Loucy (cell line): Measurements from ENCODE around the gene EIF4H.
"Not testable (repeated sequence)": the region's sequence is repeated elsewhere in the genome, so short reads cannot be mapped to it uniquely, and the experiment has no call there.

Experiments
- EZH2phosphoT487 ChIP-seq: fragments of 200-600 bp; IDR thresholded peaks from 2 replicates; pipeline ENCODE4 v1.6.1; 2018; ENCODE audit warnings: antibody characterized with exemption, mild to moderate bottlenecking, moderate library complexity, borderline replicate concordance
- TF ChIP-seq, protein P1 (sequence below): fragments of 200-600 bp; sonication (generic); conservative IDR thresholded peaks from 2 replicates; pipeline ENCODE4 v1.5.1; 2014; ENCODE audit warnings: mild to moderate bottlenecking, antibody characterized with exemption, low read length

DNA sequence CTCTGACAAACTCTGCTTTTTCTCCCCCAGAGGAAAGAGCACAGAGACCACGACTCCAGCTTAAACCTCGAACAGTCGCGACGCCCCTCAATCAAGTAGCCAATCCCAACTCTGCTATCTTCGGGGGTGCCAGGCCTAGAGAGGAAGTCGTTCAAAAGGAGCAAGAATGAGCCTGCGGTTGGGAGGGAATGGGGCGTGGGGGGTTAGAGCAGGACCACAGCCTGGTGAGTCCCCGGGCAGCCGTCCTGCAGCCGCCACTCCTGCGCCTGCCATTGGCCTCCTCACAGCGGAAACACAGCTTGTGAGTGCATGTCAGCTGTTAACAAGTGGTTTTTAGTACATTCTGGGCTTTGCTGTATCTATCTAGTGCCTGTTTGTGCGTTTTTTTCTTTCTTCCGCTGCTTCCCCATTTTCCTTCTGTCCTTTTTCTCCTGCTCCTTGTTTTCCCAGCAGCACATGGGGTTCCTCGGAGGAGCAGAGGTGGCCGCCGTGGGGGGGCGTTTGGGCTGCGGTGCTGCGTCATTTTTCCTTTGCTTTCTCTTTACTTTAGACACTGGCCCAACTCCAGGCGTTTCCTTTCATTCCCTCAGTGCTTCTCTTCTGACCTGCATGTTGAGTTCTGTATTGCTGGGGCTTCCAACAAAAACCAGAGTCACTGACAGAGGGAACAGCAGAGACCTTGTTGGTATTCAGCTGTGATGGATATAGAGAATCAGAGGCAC lies 21.1 kb downstream of the EIF4H start:
- TF ChIP-seq, protein P1, sequence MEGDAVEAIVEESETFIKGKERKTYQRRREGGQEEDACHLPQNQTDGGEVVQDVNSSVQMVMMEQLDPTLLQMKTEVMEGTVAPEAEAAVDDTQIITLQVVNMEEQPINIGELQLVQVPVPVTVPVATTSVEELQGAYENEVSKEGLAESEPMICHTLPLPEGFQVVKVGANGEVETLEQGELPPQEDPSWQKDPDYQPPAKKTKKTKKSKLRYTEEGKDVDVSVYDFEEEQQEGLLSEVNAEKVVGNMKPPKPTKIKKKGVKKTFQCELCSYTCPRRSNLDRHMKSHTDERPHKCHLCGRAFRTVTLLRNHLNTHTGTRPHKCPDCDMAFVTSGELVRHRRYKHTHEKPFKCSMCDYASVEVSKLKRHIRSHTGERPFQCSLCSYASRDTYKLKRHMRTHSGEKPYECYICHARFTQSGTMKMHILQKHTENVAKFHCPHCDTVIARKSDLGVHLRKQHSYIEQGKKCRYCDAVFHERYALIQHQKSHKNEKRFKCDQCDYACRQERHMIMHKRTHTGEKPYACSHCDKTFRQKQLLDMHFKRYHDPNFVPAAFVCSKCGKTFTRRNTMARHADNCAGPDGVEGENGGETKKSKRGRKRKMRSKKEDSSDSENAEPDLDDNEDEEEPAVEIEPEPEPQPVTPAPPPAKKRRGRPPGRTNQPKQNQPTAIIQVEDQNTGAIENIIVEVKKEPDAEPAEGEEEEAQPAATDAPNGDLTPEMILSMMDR = not testable (repeated sequence)
- TF ChIP-seq EZH2phosphoT487 = not testable (repeated sequence)
